GM18519 (cell line): ENCODE data around the gene ITGAL.
"Not testable (repeated sequence)": the region's sequence is repeated elsewhere in the genome, so short reads cannot be mapped to it uniquely, and the experiment has no call there.

Experiments used
- ATAC-seq: cut with Tn5 transposase; IDR thresholded peaks from one replicate; pipeline ENCODE4 v1.9.1; 2021; ENCODE audit warnings: mild to moderate bottlenecking, moderate library complexity; ENCODE audit not compliant: unreplicated experiment, low FRiP score

Gene ITGAL

DNA sequence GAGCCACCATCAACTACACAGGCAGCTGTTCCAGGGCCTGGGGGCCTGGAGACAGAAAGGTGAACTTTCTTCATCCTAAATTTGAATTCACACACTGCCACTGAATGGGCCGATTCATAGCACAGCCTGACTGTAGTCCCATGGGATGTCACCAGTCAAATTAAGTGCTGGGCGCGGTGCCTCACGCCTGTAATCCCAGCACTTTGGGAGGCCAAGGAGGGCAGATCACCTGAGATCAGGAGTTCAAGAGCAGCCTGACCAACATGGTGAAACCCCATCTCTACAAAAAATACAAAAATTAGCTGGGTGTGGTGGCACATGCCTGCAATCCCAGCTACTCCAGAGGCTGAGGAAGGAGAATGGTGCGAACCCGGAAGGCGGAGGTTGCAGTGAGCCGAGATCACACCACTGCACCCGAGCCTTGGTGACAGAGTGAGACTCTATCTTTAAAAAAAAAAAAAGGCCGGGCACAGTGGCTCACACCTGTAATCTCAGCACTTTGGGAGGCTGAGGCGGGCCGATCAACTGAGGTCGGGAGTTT, 67.5 kb downstream of the ITGAL start:
- ATAC-seq: not testable (repeated sequence)

DNA sequence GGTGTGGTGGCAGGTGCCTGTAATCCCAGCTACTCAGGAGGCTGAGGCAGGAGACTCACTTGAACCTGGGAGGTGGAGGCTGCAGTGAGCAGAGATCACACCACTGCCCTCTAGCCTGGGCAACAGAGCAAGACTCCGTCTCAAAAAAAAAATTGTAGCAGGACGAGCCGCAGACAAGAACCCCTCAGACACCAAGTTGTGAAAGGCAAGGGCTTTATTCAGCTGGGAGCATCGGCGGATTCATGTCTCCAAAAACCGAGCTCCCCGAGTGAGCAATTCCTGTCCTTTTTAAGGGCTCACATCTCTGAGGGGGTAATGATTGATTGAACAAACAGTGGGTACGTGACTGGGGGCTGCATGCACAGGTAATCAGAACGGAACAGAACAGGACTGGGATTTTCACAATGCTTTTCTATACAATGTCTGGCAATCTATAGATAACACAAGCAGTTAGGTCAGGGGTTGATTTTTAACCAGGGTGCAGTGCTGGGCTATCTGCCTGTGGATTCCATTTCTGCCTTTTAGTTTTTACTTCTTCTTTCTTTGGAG, 68.4 kb downstream of the ITGAL start:
- ATAC-seq: not testable (repeated sequence)

DNA sequence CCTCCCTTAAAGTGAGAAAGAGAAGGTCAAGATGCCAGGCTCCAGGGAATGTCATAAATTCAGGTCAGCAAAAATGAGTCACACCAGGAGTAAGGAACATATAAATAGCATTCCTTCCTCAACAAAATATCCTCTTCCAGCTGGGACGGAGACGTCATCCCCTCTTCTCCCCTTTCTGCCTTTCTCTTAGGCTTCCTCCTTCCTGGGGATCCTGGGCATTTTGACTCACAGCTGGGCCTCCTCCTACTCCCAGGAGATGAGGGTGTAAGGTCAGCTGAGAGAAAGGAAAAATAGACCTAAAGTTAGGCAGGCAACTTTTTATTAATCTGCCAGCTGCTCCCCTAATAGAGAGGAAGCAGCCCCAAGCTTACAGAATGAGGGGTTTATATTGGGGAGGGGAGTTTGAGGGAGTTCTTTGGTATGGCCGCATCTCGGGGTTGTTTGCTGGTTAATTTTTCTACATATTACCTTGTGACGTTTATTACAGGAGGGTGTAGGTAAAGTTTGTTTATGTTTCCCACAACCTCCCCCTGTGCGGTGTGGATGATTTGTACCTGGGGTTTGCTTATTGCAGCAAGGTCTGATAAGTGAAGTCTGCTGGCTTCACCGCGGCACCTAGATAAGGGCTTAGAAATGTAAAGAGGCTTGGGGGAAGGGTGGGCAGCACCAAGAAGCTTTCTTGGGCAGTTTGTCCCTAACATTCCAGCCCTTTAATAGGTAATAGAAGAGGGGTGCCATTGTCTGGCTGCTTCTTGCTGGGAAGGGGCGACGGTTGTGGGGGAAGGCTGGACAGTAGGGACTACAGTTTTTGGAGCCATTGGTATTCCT, 69.2 kb downstream of the ITGAL start:
- ATAC-seq: no peak

GRCh38 chr16:30543067-30543466, 70.5 kb downstream of the ITGAL start:
- ATAC-seq: no peak

GRCh38 chr16:30546115-30546514, 73.6 kb downstream of the ITGAL start:
- no peak for ATAC-seq

DNA sequence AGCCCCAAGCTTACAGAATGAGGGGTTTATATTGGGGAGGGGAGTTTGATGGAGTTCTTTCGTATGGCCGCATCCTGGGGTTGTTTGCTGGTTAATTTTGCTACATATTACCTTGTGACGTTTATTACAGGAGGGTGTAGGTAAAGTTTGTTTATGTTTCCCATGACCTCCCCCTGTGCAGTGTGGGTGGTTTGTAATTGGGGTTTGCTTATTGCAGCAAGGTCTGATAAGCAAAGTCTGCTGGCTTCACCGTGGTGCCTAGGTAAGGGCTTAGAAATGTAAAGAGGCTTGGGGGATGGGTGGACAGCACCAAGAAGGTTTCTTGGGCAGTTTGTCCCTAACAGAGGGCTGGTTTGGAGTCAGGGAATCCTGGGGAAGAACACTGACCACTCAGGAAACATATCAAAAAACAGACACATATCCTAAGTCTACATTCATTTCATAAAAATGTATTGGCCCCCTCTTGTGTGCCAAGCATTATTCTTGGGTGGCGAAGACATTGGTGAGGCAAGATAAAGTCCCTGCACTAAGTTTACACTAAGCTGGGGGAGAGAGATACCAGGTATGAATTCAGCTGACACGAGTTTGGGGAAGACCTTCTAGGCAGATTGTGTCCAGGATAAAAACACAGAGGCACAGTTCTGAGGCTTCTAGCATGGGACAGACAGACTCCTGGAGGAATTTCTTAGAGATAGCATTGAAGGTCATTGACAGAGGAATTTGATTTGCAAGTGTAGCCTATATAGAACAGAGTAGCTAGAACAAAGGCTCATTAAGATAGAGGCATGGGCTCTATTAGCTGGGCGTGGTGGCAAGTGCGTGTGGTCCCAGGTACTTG, 76.1 kb downstream of the ITGAL start:
- ATAC-seq: no peak

DNA sequence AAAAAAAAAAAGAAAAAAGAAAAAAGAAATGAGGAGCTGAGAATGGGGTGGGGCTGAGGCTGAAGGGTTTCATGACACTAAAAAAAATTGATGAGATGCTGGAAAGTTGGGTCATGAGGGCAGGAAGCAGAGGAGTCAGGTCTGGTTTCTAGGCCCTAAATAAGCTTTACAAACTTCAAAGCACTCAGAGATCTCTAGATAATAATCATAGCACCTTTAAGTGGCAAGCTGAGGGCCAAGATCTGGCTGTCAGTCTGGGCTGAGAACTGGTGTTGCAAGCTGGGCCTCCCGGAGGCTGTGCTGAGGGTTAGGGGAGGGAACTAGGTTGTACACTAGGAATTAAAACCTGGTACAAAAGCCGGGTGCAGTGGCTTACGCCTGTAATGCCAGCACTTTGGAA, 79.2 kb downstream of the ITGAL start:
- no peak for ATAC-seq

GRCh38 chr16:30552956-30553355, 80.4 kb downstream of the ITGAL start:
- ATAC-seq: no peak

GRCh38 chr16:30553393-30553899, 80.9 kb downstream of the ITGAL start:
- no peak for ATAC-seq

GRCh38 chr16:30554557-30555314, 82.2 kb downstream of the ITGAL start:
- ATAC-seq: no peak

GRCh38 chr16:30555315-30556124, 83.0 kb downstream of the ITGAL start:
- no peak for ATAC-seq

DNA sequence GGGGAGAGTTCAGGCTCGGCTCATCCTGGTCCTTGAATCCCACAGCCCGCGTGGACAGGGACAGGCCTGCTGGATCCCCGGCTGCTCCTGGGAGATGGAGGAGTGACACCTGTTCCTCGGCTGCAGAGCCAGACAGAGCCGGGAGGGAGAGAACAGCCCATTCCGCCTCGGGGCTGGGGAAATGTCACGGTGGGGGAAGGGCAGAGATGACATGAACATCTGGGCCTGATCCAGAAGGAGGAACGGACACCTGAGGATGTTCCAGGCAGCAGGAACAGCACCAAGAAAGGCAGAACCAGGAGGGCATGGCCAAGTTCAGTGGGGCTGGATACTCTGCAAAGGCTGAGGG, 83.6 kb downstream of the ITGAL start:
- no peak for ATAC-seq

- ATAC-seq: peak; percentile 14
These were observed 85.1 kb downstream of the ITGAL start for GRCh38 chr16:30557707-30557956.

- peak; percentile 62 for ATAC-seq
These were observed 85.6 kb downstream of the ITGAL start, which contains the start of gene ZNF764 for GRCh38 chr16:30557957-30558788. TSS of gene ZNF764 (minus strand) at chr16:30558374. CDS start at chr16:30558182, 192 bp downstream.

DNA sequence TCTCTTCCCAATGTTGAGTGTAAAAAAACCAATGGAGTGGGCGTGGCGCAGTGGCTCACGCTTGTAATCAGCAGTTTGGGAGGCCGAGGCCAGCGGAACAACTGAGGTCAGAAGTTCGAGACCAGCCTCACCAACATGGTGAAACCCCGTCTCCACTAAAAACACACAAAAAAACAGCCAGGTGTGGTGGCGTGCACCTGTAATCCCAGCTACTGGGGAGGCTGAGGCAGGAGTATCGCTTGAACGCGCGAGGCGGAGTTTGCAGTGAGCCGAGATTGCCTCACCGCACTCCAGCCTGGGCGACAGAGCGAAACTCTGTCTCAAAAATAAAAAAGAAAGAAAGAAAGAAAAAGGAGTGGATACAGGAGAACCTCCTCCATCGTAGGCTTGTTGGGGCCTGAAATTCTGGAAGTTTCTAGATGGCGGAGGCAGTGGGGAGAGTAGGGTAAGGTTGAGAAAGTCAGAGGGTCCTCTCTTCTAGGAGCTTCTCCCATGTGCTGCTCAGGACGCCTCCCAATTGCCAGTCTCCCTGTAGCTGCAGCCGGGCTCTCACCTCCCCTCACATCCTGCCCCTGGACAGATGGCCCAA, 86.3 kb downstream of the ITGAL start:
- ATAC-seq: no peak

- no peak for ATAC-seq
These were observed 87.1 kb downstream of the ITGAL start for GRCh38 chr16:30559690-30560089.

DNA sequence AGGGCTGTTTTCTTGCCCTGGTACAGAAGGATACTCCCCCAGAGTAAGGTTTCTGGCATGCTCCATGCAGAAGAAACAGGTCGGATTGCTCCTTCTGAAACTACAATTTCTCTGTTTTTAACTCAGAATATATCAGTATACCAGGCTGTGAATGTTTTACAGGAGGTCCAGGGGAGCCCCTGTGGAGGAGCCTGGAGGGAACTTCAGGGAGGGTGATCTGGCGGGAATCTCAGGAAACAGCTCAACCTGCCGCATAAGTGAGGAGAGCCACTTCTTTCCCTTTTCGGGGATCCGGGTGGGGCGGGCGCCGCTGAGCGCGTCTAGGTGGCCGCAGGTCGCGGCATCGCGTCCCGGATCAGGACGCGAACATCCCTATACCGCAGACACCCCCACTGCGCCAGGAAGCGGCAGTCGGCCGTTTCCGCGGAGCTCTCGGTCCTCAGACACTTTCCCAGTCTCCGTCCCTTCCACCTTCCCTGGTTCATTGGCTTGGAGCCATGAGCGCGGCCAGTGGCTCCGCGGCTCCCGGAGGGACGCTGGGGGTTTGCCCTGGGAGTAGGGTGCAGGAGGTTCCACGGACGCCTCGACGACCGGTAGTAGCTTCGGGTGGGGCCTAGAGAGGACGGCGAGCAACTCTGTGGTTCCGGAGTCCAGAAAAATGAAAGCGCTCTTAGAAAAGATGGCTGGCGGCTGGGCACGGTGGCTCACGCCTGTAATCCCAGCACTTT, 88.7 kb downstream of the ITGAL start:
- ATAC-seq: no peak

DNA sequence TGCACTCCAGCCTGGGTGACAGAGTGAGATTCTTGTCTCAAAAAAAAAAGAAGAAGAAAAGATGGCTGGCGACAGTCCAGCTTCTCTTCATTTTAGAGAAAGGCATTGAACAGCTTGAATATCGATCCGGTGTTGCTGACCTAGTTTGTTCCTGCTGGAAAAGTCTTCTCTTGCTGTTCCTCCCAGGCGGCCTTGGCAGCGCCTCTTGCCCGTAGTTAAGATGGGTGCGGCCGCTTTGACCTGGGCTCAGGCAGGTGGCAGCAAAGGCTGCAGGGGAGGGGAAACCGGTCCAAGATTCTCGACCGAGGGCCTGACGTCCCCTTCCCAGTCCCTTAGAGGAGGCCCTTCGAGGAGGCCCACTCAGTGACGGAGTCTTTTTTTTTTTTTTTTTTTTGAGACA, 89.5 kb downstream of the ITGAL start:
- ATAC-seq: no peak
